Inferior parietal cortex (tissue), 1 donor: ENCODE data around the gene IZUMO1R.
"Not testable (repeated sequence)": the region's sequence is repeated elsewhere in the genome, so short reads cannot be mapped to it uniquely, and the experiment has no call there.

ENCODE experiments used
- DNase-seq: peaks from one replicate; pipeline ENCODE4 v3.0.0-alpha.2; 2016; ENCODE audit errors: extremely low spot score

The IZUMO1R gene

DNA sequence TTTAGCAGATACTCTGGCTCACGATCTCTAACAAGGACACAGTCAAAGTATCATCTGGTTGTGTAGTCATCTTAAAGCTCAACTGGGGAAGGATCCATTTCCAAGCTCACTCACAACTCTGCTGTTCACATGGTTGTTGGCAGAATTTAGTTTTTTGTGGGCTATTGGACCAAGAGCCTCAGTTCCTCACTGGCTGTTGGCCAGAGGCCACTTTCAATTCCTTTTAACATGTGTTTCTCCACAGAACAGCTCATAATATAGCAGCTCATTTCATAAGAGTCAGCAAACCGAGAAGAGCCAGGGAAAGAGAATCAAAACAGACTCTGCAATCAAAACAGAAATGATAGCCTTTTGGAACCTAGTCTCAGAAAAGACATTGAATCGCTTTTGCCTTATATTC is 22.6 kb downstream of the IZUMO1R start:
- DNase-seq: no peak

DNA sequence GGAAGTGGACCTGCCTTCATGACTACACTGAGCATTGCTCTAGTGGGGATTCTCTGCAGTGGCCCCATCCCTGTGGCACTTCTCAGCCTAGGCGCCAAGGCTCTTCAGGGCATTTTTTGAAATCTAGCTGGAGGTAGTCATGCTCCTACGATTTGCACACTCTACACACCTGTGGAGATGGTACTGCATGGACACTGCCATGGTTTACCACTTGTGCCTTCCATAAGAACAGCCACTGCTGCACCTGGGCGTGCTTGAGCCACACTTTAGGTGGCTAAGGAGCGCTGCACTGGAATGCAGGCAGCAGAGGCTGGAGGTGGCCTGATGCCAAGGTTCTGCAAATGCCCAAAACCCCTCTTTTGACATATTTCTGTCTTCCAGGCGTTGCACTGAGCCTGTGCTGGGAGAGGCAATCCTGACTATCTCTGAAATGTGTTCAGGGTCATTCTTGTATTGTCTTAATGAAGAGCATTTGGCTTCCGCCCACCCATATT is 24.3 kb downstream of the IZUMO1R start:
- no peak for DNase-seq

DNA sequence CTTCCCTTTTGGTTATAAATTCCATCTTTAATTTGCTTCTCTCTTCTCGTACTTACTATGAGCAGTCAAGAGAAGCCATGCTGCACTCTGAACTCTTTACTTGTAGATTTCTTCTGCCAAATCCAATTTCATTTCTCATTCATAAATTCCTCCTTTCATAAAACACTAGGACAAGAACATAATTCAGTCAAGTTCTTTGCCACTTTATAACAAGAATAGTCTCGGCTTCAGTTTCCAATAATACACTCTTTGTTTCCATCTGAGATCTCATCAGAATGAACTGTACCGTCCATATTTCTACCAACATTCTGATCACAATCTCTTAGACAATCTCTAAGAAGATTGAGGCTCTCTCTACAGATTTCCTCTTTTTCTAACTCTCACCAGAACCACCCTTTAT is 25.1 kb downstream of the IZUMO1R start:
- DNase-seq: no peak

DNA sequence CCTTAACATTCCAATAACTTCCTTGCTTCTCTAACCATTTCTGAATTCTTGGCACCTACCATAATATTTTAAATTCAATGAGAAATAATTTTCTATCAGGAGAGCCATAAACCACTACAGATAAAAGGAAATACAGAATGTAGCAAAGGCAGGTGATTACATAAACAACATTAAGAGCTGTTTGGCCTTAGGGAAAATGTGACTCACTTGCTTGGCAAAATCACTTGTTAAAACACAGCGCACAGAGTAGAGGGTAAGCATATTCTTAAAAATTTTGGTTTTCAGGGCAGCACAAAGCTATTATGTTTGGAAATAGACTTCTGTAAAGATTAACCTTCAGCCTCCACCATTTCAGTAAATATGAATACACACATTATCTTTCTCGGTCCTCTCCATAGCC is 26.4 kb downstream of the IZUMO1R start:
- no peak for DNase-seq

DNA sequence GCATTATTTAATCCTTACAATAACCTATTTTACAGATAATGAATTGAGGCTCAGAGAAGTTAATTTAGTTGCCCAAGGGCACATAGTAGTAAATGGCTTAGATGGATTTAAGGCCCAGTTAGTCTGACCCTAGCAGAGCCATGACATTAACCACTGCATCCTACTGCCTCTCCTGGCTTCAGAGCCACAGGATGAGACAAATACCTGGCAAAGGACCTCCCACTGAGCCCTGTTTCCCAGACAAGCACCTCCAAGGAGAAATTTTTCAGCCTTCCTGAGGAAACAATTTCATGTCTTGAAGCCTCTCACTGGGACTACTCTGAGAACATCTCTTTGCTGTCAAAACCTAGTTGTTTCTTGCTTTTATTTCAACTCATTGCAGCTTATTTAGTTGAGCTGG is 28.4 kb downstream of the IZUMO1R start:
- DNase-seq: no peak

DNA sequence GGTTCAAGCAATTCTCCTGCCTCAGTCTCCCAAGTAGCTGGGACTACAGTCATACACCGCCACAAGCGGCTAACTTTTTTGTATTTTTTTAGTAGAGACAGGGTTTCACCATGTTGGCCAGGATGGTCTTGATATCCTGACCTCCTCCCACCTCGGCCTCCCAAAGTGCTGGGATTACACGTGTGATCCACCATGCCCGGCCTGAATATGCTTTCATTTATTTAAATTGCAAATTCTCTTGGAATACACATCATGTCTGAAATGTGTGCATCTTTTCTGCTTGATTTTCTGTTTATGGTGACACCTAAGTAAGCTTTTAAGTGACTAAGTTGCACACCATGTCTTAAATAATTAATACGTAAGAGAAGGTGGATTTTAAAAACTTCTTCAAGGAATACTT is 31.7 kb downstream of the IZUMO1R start:
- no peak for DNase-seq

DNA sequence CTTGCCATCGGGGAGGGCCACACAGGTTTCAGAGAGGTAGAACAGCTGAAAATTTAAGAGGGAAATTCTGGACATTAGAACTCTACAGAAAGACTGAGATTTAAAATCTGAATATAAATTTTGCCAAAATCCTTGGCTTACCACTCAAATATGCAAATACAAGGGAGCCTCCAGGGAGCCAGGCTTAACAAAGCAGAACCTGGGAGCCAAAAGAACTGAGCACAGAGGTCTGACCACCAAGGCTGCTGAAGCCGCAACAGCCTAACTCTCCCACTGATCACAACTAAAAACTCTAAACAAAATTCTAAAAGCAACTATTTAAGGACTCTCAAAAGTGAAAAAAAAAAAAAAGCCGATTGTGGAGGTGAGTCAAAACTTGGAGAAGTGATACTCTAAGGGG is 34.3 kb downstream of the IZUMO1R start:
- no peak for DNase-seq

DNA sequence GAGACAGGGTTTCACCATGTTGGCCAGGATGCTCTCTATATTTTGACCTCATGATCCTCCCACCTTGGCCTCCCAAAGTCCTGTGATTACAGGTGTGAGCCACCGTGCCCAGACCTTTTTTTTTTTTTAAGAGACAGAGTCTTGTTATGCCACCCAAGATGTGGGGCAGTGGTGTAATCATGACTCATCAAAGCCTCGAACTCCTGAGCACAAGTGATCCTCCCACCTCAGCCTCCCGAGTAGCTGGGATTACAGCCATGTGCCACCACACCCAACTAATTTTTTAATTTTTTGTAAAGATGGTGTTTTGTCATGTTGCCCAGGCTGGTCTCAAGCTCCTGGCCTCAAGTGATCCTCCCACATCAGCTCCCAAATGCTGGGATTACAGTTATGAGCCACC is 37.9 kb downstream of the IZUMO1R start:
- no peak for DNase-seq

DNA sequence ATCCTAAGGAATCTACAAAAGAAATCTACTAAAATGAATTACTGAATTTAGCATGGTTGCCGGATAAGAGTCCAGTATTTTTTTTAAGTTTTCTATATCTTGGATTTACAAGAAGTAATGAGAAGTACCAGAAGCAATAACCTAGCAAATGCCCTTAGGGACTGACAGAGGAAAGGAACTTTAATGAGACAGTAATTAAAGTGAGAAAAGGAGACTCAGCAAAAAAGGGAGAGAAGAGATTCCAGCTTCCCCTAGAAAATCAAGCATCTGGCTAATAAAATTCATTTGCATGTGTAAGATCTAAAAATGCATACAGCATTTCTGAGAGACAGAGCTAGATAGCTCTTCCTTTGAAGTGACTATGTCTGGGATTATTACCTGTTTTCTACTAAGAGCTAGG is 39.1 kb downstream of the IZUMO1R start:
- no peak for DNase-seq

DNA sequence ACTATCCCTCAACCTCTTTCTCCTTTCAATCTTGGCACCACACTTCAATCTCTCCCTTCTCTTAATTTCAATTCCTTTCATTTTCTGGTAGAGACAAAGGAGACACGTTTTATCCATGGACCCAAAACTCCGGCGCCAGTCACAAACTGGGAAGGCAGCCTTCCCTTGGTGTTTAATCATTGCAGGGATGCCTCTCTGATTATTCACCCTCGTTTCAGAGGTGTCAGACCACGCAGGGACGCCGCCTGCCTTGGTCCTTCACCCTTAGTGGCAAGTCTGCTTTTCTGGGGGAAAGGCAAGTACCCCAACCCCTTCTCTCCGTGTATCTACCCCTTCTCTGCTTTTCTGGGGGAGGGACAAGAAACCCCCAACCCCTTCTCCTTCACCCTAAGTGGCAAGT is 41.9 kb downstream of the IZUMO1R start:
- not testable (repeated sequence) for DNase-seq

DNA sequence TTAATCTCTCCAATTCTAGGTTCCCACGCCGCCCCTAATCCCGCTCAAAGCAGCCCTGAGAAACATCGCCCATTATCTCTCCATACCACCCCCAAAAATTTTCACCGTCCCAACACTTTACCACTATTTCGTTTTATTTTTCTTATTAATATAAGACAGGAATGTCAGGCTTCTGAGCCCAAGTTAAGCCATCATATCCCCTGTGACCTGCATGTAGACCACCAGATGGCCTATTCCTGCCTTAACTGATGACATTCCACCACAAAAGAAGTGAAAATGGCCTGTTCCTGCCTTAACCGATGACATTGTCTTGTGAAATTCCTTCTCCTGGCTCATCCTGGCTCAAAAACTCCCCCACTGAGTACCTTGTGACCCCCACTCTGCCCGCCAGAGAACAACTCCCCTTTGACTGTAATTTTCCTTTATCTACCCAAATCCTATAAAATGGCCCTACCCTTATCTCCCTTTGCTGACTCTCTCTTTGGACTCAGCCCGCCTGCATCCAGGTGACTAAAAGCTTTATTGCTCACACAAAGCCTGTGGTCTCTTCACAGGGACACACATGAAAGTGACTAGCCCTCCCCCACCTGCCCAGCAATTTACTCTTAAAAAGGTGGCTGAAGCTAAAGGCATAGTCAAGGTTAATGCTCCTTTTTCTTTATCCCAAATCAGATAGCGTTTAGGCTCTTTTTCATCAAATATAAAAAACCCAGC is 46.6 kb downstream of the IZUMO1R start:
- not testable (repeated sequence) for DNase-seq
